HepG2 (cell line): ENCODE results near the gene PBOV1. TPM values are rescaled to one million over a fixed set of nuclear protein-coding genes. Genes with fewer than 3 reads are reported as not detected.

Experiments
- ARID5B ChIP-seq: IDR thresholded peaks from 2 replicates; pipeline ENCODE4 v1.4.0; 2020; ENCODE audit warnings: mild to moderate bottlenecking, missing genetic modification reagents
- ATF4 ChIP-seq, 2 experiments: fragments of 450-650 bp in 1 of 2; sonication (generic) in 1 of 2; formaldehyde crosslinking; IDR thresholded peaks; 2 replicates each; pipeline versions ENCODE4 v1.5.0 to v1.8.0; 2020 to 2022; ENCODE audit warnings: mild to moderate bottlenecking in 1 of 2, missing genetic modification reagents in 1 of 2
- CEBPB ChIP-seq: IDR thresholded peaks from 2 replicates; pipeline ENCODE4 v1.6.1; 2011; ENCODE audit warnings: low read depth, low read length, improper control_type of control experiment, borderline replicate concordance
- ETS1 ChIP-seq: sonication (generic); formaldehyde crosslinking; IDR thresholded peaks from 2 replicates; pipeline ENCODE4 v1.4.0; 2020; ENCODE audit warnings: missing genetic modification reagents
- FOXA3 ChIP-seq: IDR thresholded peaks from 2 replicates; pipeline ENCODE4 v1.6.1; 2016; ENCODE audit warnings: missing genetic modification reagents, missing compliant biosample characterization
- HMG20A ChIP-seq: IDR thresholded peaks from 2 replicates; pipeline ENCODE4 v1.6.1; 2016; ENCODE audit warnings: borderline replicate concordance
- HNF4A ChIP-seq: sonication (generic); formaldehyde crosslinking; IDR thresholded peaks from 2 replicates; pipeline ENCODE4 v1.4.0; 2020; ENCODE audit warnings: missing genetic modification reagents
- MED8 ChIP-seq: sonication (generic); formaldehyde crosslinking; IDR thresholded peaks from 2 replicates; pipeline ENCODE4 v1.8.1; 2023; ENCODE audit warnings: mild to moderate bottlenecking, missing genetic modification reagents; ENCODE audit not compliant: insufficient replicate concordance
- MYNN ChIP-seq: sonication (generic); formaldehyde crosslinking; IDR thresholded peaks from 2 replicates; pipeline ENCODE4 v1.4.0; 2020; ENCODE audit warnings: mild to moderate bottlenecking, low read depth, missing genetic modification reagents
- NFATC3 ChIP-seq: sonication (generic); formaldehyde crosslinking; IDR thresholded peaks from 2 replicates; pipeline ENCODE4 v1.5.1; 2020; ENCODE audit warnings: mild to moderate bottlenecking, missing genetic modification reagents
- NR2C2 ChIP-seq: sonication (generic); formaldehyde crosslinking; IDR thresholded peaks from 2 replicates; pipeline ENCODE4 v1.4.0; 2020; ENCODE audit warnings: missing genetic modification reagents, mild to moderate bottlenecking, moderate library complexity, borderline replicate concordance
- NR2F1 ChIP-seq, 2 experiments: fragments of 450-650 bp in 1 of 2; formaldehyde crosslinking in 1 of 2; IDR thresholded peaks; 2 replicates each; pipeline versions ENCODE4 v1.5.0 to v1.6.1; 2016 to 2020; ENCODE audit warnings: mild to moderate bottlenecking in 1 of 2, missing compliant biosample characterization in 1 of 2, missing genetic modification reagents in 1 of 2, moderate library complexity in 1 of 2
- NR2F2 ChIP-seq: IDR thresholded peaks from 2 replicates; pipeline ENCODE4 v1.6.1; 2012; ENCODE audit warnings: low read depth, inconsistent platforms, borderline replicate concordance
- NR2F6 ChIP-seq, 2 experiments: IDR thresholded peaks; 2 replicates each; pipeline ENCODE4 v1.6.1; 2016; ENCODE audit warnings: antibody characterized with exemption in 1 of 2, mild to moderate bottlenecking in 1 of 2
- POGZ ChIP-seq: sonication (generic); formaldehyde crosslinking; IDR thresholded peaks from 2 replicates; pipeline ENCODE4 v1.4.0; 2020; ENCODE audit warnings: mild to moderate bottlenecking, missing genetic modification reagents
- RARA ChIP-seq: IDR thresholded peaks from 2 replicates; pipeline ENCODE4 v1.6.1; 2016; ENCODE audit warnings: missing genetic modification reagents, missing compliant biosample characterization
- ZBTB33 ChIP-seq: sonication (generic); formaldehyde crosslinking; IDR thresholded peaks from 2 replicates; pipeline ENCODE4 v1.4.0; 2020; ENCODE audit warnings: missing genetic modification reagents
- ZNF570 ChIP-seq: sonication (generic); formaldehyde crosslinking; IDR thresholded peaks from 2 replicates; pipeline ENCODE4 v1.4.0; 2020; ENCODE audit warnings: mild to moderate bottlenecking, missing genetic modification reagents, borderline replicate concordance
- ZNF740 ChIP-seq: sonication (generic); formaldehyde crosslinking; IDR thresholded peaks from 2 replicates; pipeline ENCODE4 v1.4.0; 2020; ENCODE audit warnings: missing genetic modification reagents
- ZNF773 ChIP-seq: sonication (generic); formaldehyde crosslinking; IDR thresholded peaks from 2 replicates; pipeline ENCODE4 v1.4.0; 2020; ENCODE audit warnings: missing genetic modification reagents, borderline replicate concordance
- polyA plus RNA-seq, 8 experiments: library from polyadenylated mRNA; depleted of rRNA in 3 of 8; stranded (reverse) in 7 of 8; unstranded in 1 of 8; fragments of >200 nt; fragmentation: Illumina TruSeq in 4 of 8; extraction: Trizol in 4 of 8; gene quantifications; 2 replicates each; pipeline versions ENCODE4 v1.2.1 to v1.2.3, GENCODE V29; 2011 to 2016; ENCODE audit warnings: low read depth in 4 of 8, missing spikeins in 1 of 8, mixed read lengths in 1 of 8; ENCODE audit not compliant: insufficient read depth in 1 of 8
- total RNA-seq, 5 experiments: library from RNA; depleted of rRNA; stranded (reverse); fragments of >200 nt; fragmentation: Illumina TruSeq; extraction: Trizol; gene quantifications; 2 replicates each; pipeline ENCODE4 v1.2.3, GENCODE V29; 2016; ENCODE audit warnings: low read depth in 1 of 5

PBOV1 gene
- total and polyA plus RNA-seq, 2 of the 13 experiments (the other 11 are each of a cell fraction or from before 2014, with no cell fraction given), result not detected

- TF ChIP-seq ETS1 (CRISPR knock-in tag) (no peak), ZNF773 (CRISPR knock-in tag) (no peak), NR2F6 (IDR thresholded peaks at IDR 0.05) (peak; percentile 82), NR2F6 (CRISPR knock-in tag; IDR thresholded peaks at IDR 0.05) (peak; percentile 95), NR2F1 (CRISPR knock-in tag; IDR thresholded peaks at IDR 0.05) (peak; percentile 69 to 93), MYNN (CRISPR knock-in tag) (no peak), HNF4A (0 out of 2 replicates have a peak, but pooled peaks have one; percentile 38), ATF4 (CRISPR knock-in tag; IDR thresholded peaks at IDR 0.05) (peak in 1 of 2 experiments; percentile 84; a peak in 2 of 4 replicates), NR2F2 (peak; percentile 58; the same call in 1 of the 2 replicates), ZNF570 (no peak), ARID5B (CRISPR knock-in tag) (peak; percentile 62), HMG20A (CRISPR knock-in tag) (peak; percentile 72; the same call in 1 of the 2 replicates), CEBPB (peak; percentile 91), NR2C2 (CRISPR knock-in tag) (peak; percentile 60; the same call in 1 of the 2 replicates), MED8 (CRISPR knock-in tag) (no peak), ZNF740 (no peak), NFATC3 (CRISPR knock-in tag) (no peak), FOXA3 (CRISPR knock-in tag) (peak; percentile 30; the same call in 1 of the 2 replicates), ZBTB33 (CRISPR knock-in tag) (peak; percentile 73), POGZ (peak; percentile 44; the same call in 1 of the 2 replicates), RARA (CRISPR knock-in tag) (peak; percentile 88)
Observed at GRCh38 chr6:138219901-138220300, 1.6 kb upstream of the PBOV1 start (continued).
